Suppressor macrophage (primary cell): ENCODE results near the gene B4GALT6.

Experiments used
- DNase-seq, 4 experiments: peaks; one replicate each; pipeline ENCODE4 v3.0.0-alpha.2; 2020 to 2022

Gene B4GALT6

GRCh38 chr18:31632356-31632755, 52.0 kb downstream of the B4GALT6 start:
- no peak for DNase-seq

- DNase-seq, result no peak
Measured at GRCh38 chr18:31631526-31631925, 52.9 kb downstream of the B4GALT6 start.

GRCh38 chr18:31630549-31630948, 53.8 kb downstream of the B4GALT6 start:
- DNase-seq, result no peak

GRCh38 chr18:31626409-31626808, 58.0 kb downstream of the B4GALT6 start:
- DNase-seq, result no peak

- peak in 1 of 4 experiments; percentile 13 for DNase-seq
Measured at GRCh38 chr18:31624892-31625640, 59.3 kb downstream of the B4GALT6 start.

GRCh38 chr18:31619291-31619690, 65.1 kb downstream of the B4GALT6 start:
- DNase-seq, result no peak

- no peak for DNase-seq
Measured at GRCh38 chr18:31618801-31619200, 65.6 kb downstream of the B4GALT6 start.

- DNase-seq, result no peak
Measured at GRCh38 chr18:31617031-31617717, 67.2 kb downstream of the B4GALT6 start.

- no peak for DNase-seq
Measured at GRCh38 chr18:31616586-31616985, 67.8 kb downstream of the B4GALT6 start.

GRCh38 chr18:31614044-31614443, 70.3 kb downstream of the B4GALT6 start:
- DNase-seq, result no peak

GRCh38 chr18:31612124-31612523, 72.3 kb downstream of the B4GALT6 start:
- no peak for DNase-seq

GRCh38 chr18:31611511-31611910, 72.9 kb downstream of the B4GALT6 start:
- no peak for DNase-seq

GRCh38 chr18:31610286-31611205, 73.8 kb downstream of the B4GALT6 start:
- DNase-seq, result peak in 1 of 4 experiments; percentile 5

GRCh38 chr18:31609886-31610285, 74.5 kb downstream of the B4GALT6 start:
- no peak for DNase-seq

- DNase-seq, result no peak
Measured at GRCh38 chr18:31607384-31607783, 77.0 kb downstream of the B4GALT6 start.

- DNase-seq, result no peak
Measured at GRCh38 chr18:31606265-31606664, 78.1 kb downstream of the B4GALT6 start.

GRCh38 chr18:31603315-31603714, 81.1 kb downstream of the B4GALT6 start:
- DNase-seq, result peak; percentile 32 to 75 (median 59)

GRCh38 chr18:31598021-31598805, 86.2 kb downstream of the B4GALT6 start:
- DNase-seq, result no peak

- DNase-seq, result peak in 1 of 4 experiments; percentile 33
Measured at GRCh38 chr18:31596081-31596872, 88.1 kb downstream of the B4GALT6 start.

- DNase-seq, result no peak
Measured at GRCh38 chr18:31595121-31595771, 89.1 kb downstream of the B4GALT6 start.
